CD14-positive monocyte (primary cell): ENCODE data around the gene PARVG. TPM values are rescaled to one million over a fixed set of nuclear protein-coding genes. Genes with fewer than 3 reads are reported as not detected.
A peak's percentile ranks its signal among the peaks of the same experiment; 100 is the strongest.

ENCODE experiments used
- DNase-seq, 3 donors: peaks; one replicate each; pipeline ENCODE4 v3.0.0-alpha.2; 2011 to 2022
- H2AFZ ChIP-seq: 2 replicates; pipeline ENCODE4 v1.6.0; 2012; ENCODE audit warnings: mild to moderate bottlenecking, low read depth, low read length, inconsistent platforms; ENCODE audit not compliant: insufficient read depth, poor library complexity, severe bottlenecking
- H3K27ac ChIP-seq, 2 donors: 1 replicate in 1 of 2; 2 replicates in 1 of 2; pipeline ENCODE4 v1.5.1; 2012 to 2013; ENCODE audit warnings: low read length in 2 of 2, control low read depth in 1 of 2, inconsistent platforms in 1 of 2, low read depth in 1 of 2, mild to moderate bottlenecking in 1 of 2
- H3K27me3 ChIP-seq, 2 donors: one replicate each; pipeline versions ENCODE4 v1.6.0 to v1.6.1; 2011 to 2013; ENCODE audit warnings: low read length in 2 of 2; ENCODE audit not compliant: control insufficient read depth in 2 of 2, insufficient read depth in 2 of 2
- H3K36me3 ChIP-seq, 2 donors: replicated peaks in 1 of 2; 1 replicate in 1 of 2; 2 replicates in 1 of 2; pipeline versions ENCODE4 v1.5.1 to v1.6.1; 2012 to 2013; ENCODE audit warnings: low read length in 2 of 2, control low read depth in 1 of 2, inconsistent platforms in 1 of 2, mild to moderate bottlenecking in 1 of 2; ENCODE audit not compliant: insufficient read depth in 2 of 2, control insufficient read depth in 1 of 2
- H3K4me1 ChIP-seq, 2 donors: 1 replicate in 1 of 2; 2 replicates in 1 of 2; pipeline versions ENCODE4 v1.5.1 to v1.6.1; 2012 to 2013; ENCODE audit warnings: low read length in 2 of 2, control low read depth in 1 of 2, inconsistent platforms in 1 of 2, mild to moderate bottlenecking in 1 of 2, moderate library complexity in 1 of 2; ENCODE audit not compliant: insufficient read depth in 2 of 2, control insufficient read depth in 1 of 2
- H3K4me2 ChIP-seq: replicated peaks from 2 replicates; pipeline ENCODE3; 2012; ENCODE audit warnings: low read length, moderate library complexity, mild to moderate bottlenecking; ENCODE audit not compliant: poor library complexity, severe bottlenecking; ENCODE audit errors: extremely low read depth
- H3K4me3 ChIP-seq, 3 experiments: fragments of 200-600 bp in 1 of 3; sonication (generic) in 1 of 3; replicated peaks in 1 of 3; 1 replicate in 2 of 3; 2 replicates in 1 of 3; pipeline ENCODE4 v1.5.1; 2011 to 2013; ENCODE audit warnings: low read length in 3 of 3, mild to moderate bottlenecking in 3 of 3, control low read depth in 2 of 3, low read depth in 2 of 3, inconsistent platforms in 1 of 3, moderate library complexity in 1 of 3
- H3K79me2 ChIP-seq: 2 replicates; pipeline ENCODE4 v1.6.0; 2012; ENCODE audit warnings: mild to moderate bottlenecking, control low read depth, inconsistent platforms, low read length, moderate library complexity; ENCODE audit not compliant: insufficient read depth
- H3K9ac ChIP-seq: 2 replicates; pipeline ENCODE4 v1.6.0; 2017; ENCODE audit warnings: low read length, mild to moderate bottlenecking; ENCODE audit not compliant: insufficient read depth, poor library complexity, severe bottlenecking
- H3K9me3 ChIP-seq, 2 donors: replicated peaks in 1 of 2; 1 replicate in 1 of 2; 2 replicates in 1 of 2; pipeline versions ENCODE4 v1.5.1 to v1.6.1; 2012 to 2013; ENCODE audit warnings: low read length in 2 of 2, control low read depth in 1 of 2; ENCODE audit not compliant: control insufficient read depth in 1 of 2, insufficient read depth in 1 of 2
- H4K20me1 ChIP-seq: 2 replicates; pipeline ENCODE4 v1.6.0; 2012; ENCODE audit warnings: mild to moderate bottlenecking, low read length, control low read depth, moderate library complexity; ENCODE audit not compliant: insufficient read depth
- H3K27ac Mint-ChIP-seq, 7 donors: one replicate each; pipeline ENCODE4 v1.8.0; 2020; ENCODE audit warnings: mild to moderate bottlenecking in 7 of 7, mixed read lengths in 7 of 7, moderate library complexity in 6 of 7, inconsistent platforms in 2 of 7
- H3K27me3 Mint-ChIP-seq, 3 donors: one replicate each; pipeline ENCODE4 v1.8.0; 2021 to 2022; ENCODE audit warnings: low read depth in 3 of 3, mild to moderate bottlenecking in 3 of 3, mixed read lengths in 3 of 3, moderate library complexity in 3 of 3, inconsistent platforms in 1 of 3
- H3K36me3 Mint-ChIP-seq, 2 donors: one replicate each; pipeline ENCODE4 v1.8.0; 2020; ENCODE audit warnings: mixed read lengths in 2 of 2, inconsistent platforms in 1 of 2, mild to moderate bottlenecking in 1 of 2
- H3K4me1 Mint-ChIP-seq: one replicate; pipeline ENCODE4 v1.8.0; 2020; ENCODE audit warnings: mild to moderate bottlenecking, mixed read lengths
- H3K4me3 Mint-ChIP-seq, 2 donors: one replicate each; pipeline ENCODE4 v1.8.0; 2020; ENCODE audit warnings: mild to moderate bottlenecking in 2 of 2, mixed read lengths in 2 of 2, moderate library complexity in 1 of 2
- H3K9me3 Mint-ChIP-seq, 7 donors: one replicate each; pipeline ENCODE4 v1.8.0; 2020 to 2022; ENCODE audit warnings: mixed read lengths in 7 of 7, mild to moderate bottlenecking in 6 of 7, moderate library complexity in 6 of 7, inconsistent platforms in 2 of 7
- CTCF ChIP-seq: fragments of 200-600 bp; IDR thresholded peaks from one replicate; pipeline ENCODE4 v1.8.0; 2022; ENCODE audit warnings: antibody characterized with exemption, mild to moderate bottlenecking
- WGBS: methylation state at CpG from one replicate; pipeline ENCODE4 v1.1.5; 2013; ENCODE audit warnings: missing lambda C conversion rate; ENCODE audit not compliant: insufficient coverage; 5-methylcytosine and 5-hydroxymethylcytosine counted together
- intact Hi-C, 2 donors: fragments of 100-400 bp; cut with micrococcal nuclease; formaldehyde crosslinking; loops; one replicate each; pipeline versions ENCODE4 v1.15.0 to v1.15.1; 2023
- polyA plus RNA-seq, 3 donors: library from polyadenylated mRNA; depleted of rRNA in 1 of 3; unstranded in 2 of 3; stranded (reverse) in 1 of 3; fragments of 300-500 nt in 2 of 3; fragments of >200 nt in 1 of 3; fragmentation: Illumina TruSeq in 2 of 3; gene quantifications; 1 replicate in 2 of 3; 2 replicates in 1 of 3; pipeline ENCODE4 v1.2.3, GENCODE V29; 2012 to 2021

PARVG gene
- polyA plus RNA-seq, 3 donors: 169 to 577 (median 190) TPM

DNA sequence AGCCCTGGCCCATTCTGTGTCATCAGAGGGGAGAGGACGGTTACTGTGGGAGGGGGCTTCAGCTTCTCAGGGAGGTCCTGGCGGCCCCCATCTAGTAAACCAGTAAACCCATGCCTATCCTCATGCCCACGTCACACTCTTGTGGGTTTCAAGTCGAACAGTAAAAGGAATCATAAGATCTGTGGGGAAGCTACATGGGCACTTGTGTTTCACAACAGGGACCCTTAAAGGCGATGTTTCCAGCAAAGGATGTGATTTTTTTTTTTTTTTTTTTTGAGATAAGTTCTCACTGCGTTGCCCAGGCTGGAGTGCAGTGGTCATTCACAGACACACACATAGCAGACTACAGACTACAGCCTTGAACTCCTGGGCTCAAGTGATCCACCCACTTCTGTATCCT, 9.2 kb upstream of the PARVG start:
- DNase-seq: peak; percentile 51 to 64 (median 59)
- no peaks in the 10 kb centered on the region for H3K9me3 ChIP-seq
- no peak for TF ChIP-seq CTCF

DNA sequence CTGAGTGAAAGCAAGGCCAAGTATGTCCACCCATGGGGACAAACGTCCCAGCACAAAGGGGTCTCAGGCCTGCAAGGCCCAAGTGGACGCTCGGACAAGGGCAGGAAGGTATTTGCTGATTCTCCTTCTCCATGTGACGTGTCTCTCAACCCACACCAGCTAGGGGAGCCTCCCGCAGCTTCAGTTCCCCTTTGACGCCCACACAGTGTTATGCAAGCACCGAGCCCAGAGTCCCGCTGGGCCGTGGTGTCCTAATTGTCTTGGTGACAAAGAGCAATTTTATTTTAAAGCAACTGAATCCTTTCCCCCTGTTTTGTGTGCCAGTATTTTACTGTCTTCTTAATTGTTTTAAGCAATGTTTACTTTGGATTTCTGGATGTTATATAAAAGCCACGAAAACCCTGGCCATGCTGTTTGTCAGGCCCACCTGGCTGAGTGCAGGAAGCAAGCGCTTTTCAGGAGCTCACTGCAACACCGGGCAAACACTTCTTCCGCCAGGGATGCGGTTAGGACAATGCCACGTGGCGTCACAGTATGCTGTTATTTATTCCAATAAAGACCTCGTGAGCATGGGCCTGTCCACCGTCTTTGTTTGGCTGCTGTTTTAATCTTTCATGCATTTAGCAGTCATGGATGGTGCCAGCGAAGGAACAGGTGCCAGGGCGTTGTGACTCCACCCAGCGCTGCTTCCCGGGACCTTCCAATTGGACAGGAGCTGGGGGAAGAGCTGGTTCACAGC, 8.2 kb upstream of the PARVG start:
- Histone ChIP-seq H3K9ac (peak overlapping the region; percentile 53), H2AFZ (peak overlapping the region; percentile 46), H3K4me3 (peak overlapping the region in 1 of 3 experiments; percentile 56), H3K4me2 (peak overlapping the region; percentile 69), H3K79me2 (peaks cover 22% of the 10 kb centered on the region), H3K4me1 (peaks cover 44 to 46% of the 10 kb centered on the region in 2 donors), H4K20me1 (no peaks in the 10 kb centered on the region), H3K27ac (peak overlapping the region; percentile 87 to 88), H3K9me3 (no peaks in the 10 kb centered on the region), H3K27me3 (no peaks in the 10 kb centered on the region), H3K36me3 (peaks cover 0 to 5% of the 10 kb centered on the region in 2 donors)
- WGBS: 3% methylated on average over 14 of the region's 22 CpGs
- DNase-seq: peak; percentile 92 to 95 (median 93)
- no peak for TF ChIP-seq CTCF
- Mint-ChIP-seq H3K27ac (peak overlapping the region; percentile 96 to 99 (median 99)), H3K4me1 (peaks cover 38% of the 10 kb centered on the region), H3K27me3 (peaks cover 0 to 2% (median 2%) of the 10 kb centered on the region in 3 donors), H3K4me3 (peak overlapping the region; percentile 64 to 68), H3K36me3 (peaks cover 16 to 35% of the 10 kb centered on the region in 2 donors), H3K9me3 (no peaks in the 10 kb centered on the region)
- intact Hi-C loops: loop anchor here in 1 of 2 donors (2.0 to 10.0 kb wide), 2 partner anchors 146 to 178 kb away; no protein-coding TSS in a partner anchor

More for the DNA sequence above, 9.2 kb upstream of the PARVG start:
- H3K36me3 ChIP-seq: peaks cover 0 to 5% of the 10 kb centered on the region in 2 donors
- Mint-ChIP-seq H3K36me3 (peaks cover 14 to 37% of the 10 kb centered on the region in 2 donors), H3K4me1 (peaks cover 38% of the 10 kb centered on the region), H3K27me3 (peaks cover 0 to 2% (median 2%) of the 10 kb centered on the region in 3 donors), H3K9me3 (no peaks in the 10 kb centered on the region), H3K27ac (peak overlapping the region; percentile 96 to 99 (median 99)), H3K4me3 (peak overlapping the region in 1 of 2 donors; percentile 68)
- no peaks in the 10 kb centered on the region for H4K20me1 ChIP-seq
- no peaks in the 10 kb centered on the region for H3K27me3 ChIP-seq
- H2AFZ ChIP-seq: peak overlapping the region; percentile 46
- H3K4me1 ChIP-seq: peaks cover 44 to 46% of the 10 kb centered on the region in 2 donors
- H3K27ac ChIP-seq: peak overlapping the region; percentile 87 to 88
- peak overlapping the region; percentile 69 for H3K4me2 ChIP-seq
- WGBS: no CpG with 5 or more reads among the region's 6 CpGs
- H3K79me2 ChIP-seq: peaks cover 22% of the 10 kb centered on the region
- peak overlapping the region; percentile 53 for H3K9ac ChIP-seq
- H3K4me3 ChIP-seq: peak overlapping the region in 1 of 3 experiments; percentile 56
- intact Hi-C loops: loop anchor here in 1 of 2 donors (10.0 kb wide), 1 partner anchor 177 kb away; no protein-coding TSS in a partner anchor
